Measurements from ENCODE around the gene TMCC1.

Gene TMCC1

DNA sequence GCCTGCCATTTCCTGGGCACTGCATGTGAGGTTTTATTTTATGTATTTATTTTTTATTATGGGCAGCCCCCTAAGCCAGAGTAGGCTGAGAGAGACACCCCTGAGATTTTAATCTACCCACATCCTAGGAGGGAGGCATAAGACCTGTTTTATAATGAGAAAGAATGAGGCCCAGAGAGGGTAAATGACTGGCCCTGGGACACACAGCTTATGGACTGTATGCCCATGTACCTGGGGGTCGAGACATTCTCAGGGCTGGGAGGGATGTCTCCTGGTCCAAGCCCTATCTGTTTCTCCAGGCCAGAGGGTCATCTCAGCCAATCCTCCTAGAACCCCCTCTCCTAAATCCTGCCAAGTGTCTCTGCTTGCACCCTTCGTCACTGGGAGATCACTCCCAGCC, 293.2 kb downstream of the TMCC1 start:
- no peaks in the 10 kb centered on the region for H3K36me3 Mint-ChIP-seq
- no peaks in the 10 kb centered on the region for H3K4me1 Mint-ChIP-seq
- H3K4me3 Mint-ChIP-seq = no peak overlapping the region
- H3K27ac Mint-ChIP-seq = peak overlapping the region; percentile 38
- no peaks in the 10 kb centered on the region for H3K9me3 Mint-ChIP-seq
- H3K27me3 Mint-ChIP-seq = peaks cover 6% of the 10 kb centered on the region

DNA sequence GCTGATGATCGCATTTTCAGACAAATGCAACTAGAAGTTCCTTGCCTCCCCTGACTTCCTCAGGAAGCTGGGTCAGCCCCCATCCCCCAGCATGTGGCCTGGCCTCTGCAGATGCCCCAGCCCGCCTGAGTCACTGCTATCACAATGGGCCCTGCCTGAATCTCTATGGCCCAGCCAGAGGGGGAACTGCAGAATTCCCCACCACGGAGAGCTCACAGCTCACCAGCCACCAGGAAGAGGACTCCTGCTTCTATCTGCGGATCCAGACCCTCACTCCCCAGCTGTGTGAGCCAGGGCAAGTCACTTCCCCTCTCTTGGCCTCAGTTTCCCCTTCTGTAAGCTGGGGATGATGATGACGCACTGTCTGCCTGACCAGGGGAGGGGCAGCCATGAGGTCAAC, 293.9 kb downstream of the TMCC1 start:
- no peak overlapping the region for H3K4me3 Mint-ChIP-seq
- H3K36me3 Mint-ChIP-seq = no peaks in the 10 kb centered on the region
- peaks cover 6% of the 10 kb centered on the region for H3K27me3 Mint-ChIP-seq
- no peaks in the 10 kb centered on the region for H3K4me1 Mint-ChIP-seq
- no peak overlapping the region for H3K27ac Mint-ChIP-seq
- H3K9me3 Mint-ChIP-seq = no peaks in the 10 kb centered on the region

GRCh38 chr3:129599073-129599472, 294.4 kb downstream of the TMCC1 start:
- Mint-ChIP-seq H3K27me3 (peaks cover 2% of the 10 kb centered on the region), H3K9me3 (no peaks in the 10 kb centered on the region), H3K4me3 (no peak overlapping the region), H3K27ac (no peak overlapping the region), H3K36me3 (no peaks in the 10 kb centered on the region), H3K4me1 (peaks cover 5% of the 10 kb centered on the region)

- Mint-ChIP-seq H3K27me3 (peaks cover 2% of the 10 kb centered on the region), H3K9me3 (no peaks in the 10 kb centered on the region), H3K27ac (no peak overlapping the region), H3K4me1 (peaks cover 11% of the 10 kb centered on the region), H3K4me3 (no peak overlapping the region), H3K36me3 (no peaks in the 10 kb centered on the region)
Measured at GRCh38 chr3:129598484-129598883, 295.0 kb downstream of the TMCC1 start.

DNA sequence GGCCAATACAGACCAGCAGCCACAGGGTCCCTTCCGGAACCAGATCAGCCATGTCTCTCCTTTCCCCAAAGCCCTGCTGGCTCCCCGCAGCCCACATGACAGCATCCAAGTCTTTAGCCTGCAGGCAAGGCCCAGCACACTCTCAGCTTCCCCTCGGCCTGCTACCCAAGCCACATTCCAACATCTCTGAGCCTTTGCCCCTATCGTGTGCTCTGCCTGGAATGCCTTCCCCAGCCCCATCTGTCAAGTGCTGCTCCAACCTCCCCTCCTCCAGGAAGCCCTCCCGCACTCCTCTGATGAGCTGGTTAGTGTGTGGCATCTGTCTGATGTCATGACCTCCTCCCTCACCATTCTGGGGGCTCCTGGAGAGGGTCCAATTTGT, 295.5 kb downstream of the TMCC1 start:
- no peaks in the 10 kb centered on the region for H3K9me3 Mint-ChIP-seq
- H3K4me1 Mint-ChIP-seq = peaks cover 16% of the 10 kb centered on the region
- H3K4me3 Mint-ChIP-seq = no peak overlapping the region
- H3K27ac Mint-ChIP-seq = no peak overlapping the region
- H3K36me3 Mint-ChIP-seq = no peaks in the 10 kb centered on the region
- H3K27me3 Mint-ChIP-seq = peaks cover 2% of the 10 kb centered on the region

Data from activated naive CD4-positive, alpha-beta T cell treated with anti-CD3 and anti-CD28 coated beads, Interleukin-2, amount 50 U/mL, for 24 hours (primary cell).